Limb (tissue), 2 donors: ENCODE measurements around the gene CCDC93.

Source experiments
- DNase-seq, 2 donors: peaks; one replicate each; pipeline ENCODE4 v3.0.0-alpha.2; 2016; ENCODE audit errors: extremely low spot score in 2 of 2

Gene CCDC93, protein sequence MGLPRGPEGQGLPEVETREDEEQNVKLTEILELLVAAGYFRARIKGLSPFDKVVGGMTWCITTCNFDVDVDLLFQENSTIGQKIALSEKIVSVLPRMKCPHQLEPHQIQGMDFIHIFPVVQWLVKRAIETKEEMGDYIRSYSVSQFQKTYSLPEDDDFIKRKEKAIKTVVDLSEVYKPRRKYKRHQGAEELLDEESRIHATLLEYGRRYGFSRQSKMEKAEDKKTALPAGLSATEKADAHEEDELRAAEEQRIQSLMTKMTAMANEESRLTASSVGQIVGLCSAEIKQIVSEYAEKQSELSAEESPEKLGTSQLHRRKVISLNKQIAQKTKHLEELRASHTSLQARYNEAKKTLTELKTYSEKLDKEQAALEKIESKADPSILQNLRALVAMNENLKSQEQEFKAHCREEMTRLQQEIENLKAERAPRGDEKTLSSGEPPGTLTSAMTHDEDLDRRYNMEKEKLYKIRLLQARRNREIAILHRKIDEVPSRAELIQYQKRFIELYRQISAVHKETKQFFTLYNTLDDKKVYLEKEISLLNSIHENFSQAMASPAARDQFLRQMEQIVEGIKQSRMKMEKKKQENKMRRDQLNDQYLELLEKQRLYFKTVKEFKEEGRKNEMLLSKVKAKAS

DNA sequence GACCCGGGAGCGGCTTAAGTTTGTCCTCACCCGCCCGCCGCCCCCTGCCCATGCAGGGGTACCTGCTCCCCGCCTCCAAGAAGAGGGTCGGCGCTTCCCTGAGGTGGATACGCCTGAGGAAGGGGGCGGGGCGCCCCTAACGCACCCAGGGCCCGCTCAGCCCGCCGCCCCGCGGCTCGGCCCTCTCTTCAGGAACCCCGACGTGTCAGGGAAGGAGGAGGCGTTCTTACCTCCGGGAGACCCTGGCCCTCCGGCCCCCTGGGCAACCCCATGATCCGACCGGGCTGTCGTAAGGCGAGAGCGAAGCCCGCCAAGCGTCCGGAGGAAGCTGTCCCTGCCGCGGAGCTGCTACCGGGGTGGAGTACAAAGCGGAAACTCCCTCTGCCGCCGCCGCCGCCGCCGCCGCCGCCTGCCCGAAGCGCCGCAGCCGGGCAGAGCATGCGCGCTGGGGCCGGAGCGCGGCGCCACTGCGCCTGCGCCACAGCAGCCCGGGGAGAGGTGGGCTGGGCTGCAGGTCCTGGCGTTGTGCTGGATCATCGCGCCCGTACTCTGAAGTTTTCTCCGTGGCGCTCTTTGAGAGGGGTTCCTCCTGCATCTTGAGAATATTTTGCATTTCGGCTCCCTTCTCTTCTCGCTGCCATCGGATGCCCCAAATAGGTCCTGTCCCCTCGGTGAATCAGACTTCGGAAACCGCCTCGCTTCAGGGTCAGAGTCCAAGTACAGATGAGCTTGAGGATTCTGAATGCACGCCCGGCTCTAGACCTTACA is at the start of gene CCDC93:
Gene CCDC93, minus strand, starts transcription at position 347 of the 768 bp plus-strand sequence. Its CDS starts 75 bp downstream, at position 272.
- peak; percentile 86 to 93 for DNase-seq

DNA sequence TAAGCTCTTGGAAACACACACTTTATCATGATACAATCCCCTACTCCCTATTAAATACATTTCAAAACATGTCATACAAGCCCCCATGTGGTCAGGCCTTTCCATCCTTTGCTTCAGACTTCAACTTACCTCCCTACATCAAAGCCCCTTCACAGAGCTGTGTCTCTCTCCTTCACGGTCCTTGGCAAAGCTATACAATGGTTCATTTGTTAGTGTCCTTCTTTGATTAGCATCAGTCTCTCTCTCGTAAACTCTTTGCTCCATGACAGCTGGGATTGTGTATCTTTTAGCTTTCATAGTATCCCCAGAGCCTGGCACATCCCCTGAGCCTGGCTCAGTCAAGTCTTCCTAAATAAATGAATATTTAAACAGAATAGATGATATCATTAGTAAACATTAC is 48.8 kb upstream of the CCDC93 start:
- DNase-seq = no peak

DNA sequence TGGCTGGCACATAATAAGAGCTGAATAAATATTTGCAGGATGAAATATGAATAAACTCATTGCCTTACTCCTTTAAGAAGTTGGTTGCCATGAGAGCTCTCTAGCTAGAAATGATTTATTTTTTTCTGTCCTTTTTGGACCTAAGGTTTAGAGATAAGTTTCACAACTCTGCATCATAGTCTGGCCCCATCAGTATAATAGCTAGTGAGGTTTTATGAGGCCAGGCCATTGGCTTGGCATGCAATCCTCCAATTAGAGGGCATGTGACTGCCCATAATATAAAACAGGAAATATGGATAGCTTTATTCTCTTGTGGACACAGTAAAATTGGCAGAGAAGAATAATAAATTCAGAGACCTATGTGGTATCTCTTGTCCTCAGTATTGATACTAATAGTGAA is 48.2 kb upstream of the CCDC93 start:
- DNase-seq = no peak

DNA sequence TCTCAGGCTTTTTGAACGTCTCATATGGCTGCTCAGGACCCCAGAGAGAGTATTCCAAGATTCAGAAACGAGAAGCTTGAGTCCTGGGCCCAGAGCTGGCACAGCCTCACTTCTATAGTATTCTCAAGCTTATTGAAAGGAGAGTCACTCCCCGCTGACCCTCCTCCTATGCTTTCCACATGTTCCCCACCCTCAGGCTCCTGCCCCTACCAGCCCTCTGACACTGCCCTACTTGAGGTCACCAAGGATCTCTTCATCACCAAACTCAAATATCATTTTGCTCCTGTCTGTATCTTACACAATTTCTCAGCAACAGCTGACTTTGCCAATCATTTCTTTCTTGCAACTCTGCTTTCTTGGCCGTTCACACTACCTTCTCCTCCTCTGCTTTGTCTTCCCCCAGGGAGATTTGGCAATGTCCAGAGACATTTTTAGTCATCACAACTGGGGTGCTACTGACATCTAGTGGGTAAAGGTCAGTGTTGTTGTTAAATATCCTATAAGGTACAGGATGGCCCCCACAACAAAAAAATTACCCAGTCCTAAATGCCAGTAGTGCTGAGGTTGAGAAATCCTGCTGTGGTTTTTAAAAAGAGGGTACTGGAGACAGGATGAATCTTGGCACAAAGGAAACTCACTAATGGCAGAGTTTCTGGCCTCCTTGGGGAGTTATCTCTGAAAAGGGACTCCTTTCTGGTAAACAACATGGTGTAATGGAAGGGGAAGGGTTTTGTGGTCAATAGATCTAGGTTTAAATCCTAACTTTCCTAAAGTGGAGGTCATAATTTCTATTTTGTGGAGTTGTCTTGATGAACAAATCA is 47.5 kb upstream of the CCDC93 start:
- no peak for DNase-seq

DNA sequence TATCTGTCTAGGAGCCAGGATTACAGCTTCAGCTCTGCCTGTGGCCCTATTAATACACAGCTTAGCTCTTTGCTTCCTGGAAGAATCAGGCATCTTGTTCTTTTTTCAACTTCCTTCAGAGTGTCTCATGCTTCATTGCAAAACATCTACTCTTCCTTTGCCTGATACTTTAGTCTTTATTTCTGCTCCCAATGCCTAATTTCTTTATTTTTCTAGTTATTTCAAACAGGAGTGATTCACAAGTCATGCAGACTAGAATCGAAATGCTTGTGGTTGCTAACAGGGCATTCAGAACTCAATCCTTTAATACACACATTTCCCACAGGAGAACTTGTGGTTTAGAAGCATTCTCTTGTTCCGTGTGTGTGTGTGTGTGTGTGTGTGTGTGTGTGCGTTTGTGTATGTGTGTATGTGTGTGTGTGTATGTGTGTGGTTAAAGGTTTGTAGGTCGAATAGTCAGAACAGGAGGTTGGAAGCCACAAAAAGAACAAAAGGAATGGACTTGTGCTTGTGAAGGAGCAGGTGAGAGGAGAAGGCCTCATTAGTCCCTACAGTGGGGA is 46.1 kb upstream of the CCDC93 start:
- no peak for DNase-seq

DNA sequence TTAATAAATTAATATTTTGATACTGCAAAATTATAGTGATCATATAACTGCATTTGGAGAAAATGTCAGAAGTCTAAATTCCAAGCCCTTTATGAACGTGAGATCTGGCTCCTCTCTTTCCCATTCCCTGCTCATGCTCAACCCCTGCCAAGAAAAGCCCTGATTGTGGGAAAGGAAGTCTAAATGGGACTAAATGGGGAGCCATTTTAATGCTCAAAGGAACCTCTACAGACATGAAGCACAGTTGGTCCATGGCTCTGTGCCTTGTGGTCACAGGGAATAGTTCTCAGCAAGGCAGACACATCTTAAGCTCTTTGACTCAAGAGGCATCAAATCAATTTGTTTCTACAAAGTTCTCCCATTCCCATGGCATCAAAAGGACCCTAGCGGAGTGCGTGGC is 45.1 kb upstream of the CCDC93 start:
- no peak for DNase-seq

DNA sequence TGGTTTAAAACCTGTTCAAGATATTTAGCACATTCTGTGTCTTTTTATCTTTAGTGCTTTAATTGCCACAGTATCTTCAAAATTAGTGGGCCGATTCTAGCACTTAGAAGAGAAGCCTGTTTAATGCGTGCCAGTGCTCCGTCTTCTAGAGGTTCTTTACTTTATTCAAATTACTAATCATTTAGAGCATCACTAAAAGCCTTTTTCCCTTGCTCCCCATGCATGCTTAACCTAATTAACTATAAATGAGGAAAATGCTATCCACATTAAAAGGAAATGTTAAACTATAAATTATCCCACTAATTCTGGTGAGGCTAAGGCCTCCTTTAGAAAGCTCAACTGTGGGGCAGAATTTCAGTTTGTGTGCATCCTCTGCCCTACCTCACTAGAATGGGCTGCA is 42.9 kb upstream of the CCDC93 start:
- no peak for DNase-seq

DNA sequence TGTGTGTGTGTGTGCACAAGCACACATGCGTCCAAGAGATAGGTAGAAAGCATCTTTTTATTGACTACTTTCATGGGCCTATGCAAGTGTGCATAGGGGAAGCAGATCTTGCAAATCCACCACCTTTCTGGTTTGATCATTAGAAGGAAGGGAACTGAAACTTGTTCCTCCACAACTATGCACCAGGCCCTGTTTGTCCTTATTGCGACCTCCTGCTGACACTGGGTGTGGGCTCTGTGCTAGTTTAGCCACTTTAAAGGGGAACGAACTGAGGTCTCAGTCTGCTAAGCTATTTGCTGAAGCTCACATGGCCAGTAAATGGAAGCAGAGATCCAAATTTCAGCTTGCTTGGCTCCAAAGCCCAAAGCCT is 42.3 kb upstream of the CCDC93 start:
- DNase-seq = no peak

DNA sequence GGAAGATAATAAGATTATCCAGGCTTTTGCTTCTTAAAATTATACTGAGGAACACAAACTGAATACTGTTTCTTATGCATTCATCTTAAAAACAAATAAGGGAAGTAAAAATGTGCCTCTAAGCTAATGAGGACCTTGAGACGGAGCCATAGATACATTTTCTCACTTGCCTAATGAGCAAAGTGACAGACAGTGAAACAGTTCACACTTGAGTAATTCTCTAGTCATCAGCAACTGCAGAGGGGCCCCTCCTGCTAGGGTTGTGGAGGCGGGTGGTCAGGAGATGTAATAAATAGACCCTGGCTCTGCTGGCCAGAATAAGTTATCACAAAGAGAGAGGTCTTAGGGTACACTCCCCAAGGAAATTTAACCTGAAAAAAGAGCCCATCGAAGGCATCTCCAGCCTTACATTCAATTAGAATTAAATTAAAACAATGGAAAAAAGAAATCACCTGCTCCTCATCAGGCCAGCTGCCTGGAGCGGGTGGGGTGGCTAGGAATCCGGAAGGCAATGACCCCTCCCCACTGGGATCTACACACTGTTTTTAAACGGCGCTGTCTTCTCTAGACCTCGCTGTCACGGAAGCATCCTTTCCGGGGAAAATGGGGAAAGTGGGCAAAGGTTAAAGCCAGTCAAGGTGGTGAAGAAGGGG is 41.8 kb upstream of the CCDC93 start:
- DNase-seq = no peak

DNA sequence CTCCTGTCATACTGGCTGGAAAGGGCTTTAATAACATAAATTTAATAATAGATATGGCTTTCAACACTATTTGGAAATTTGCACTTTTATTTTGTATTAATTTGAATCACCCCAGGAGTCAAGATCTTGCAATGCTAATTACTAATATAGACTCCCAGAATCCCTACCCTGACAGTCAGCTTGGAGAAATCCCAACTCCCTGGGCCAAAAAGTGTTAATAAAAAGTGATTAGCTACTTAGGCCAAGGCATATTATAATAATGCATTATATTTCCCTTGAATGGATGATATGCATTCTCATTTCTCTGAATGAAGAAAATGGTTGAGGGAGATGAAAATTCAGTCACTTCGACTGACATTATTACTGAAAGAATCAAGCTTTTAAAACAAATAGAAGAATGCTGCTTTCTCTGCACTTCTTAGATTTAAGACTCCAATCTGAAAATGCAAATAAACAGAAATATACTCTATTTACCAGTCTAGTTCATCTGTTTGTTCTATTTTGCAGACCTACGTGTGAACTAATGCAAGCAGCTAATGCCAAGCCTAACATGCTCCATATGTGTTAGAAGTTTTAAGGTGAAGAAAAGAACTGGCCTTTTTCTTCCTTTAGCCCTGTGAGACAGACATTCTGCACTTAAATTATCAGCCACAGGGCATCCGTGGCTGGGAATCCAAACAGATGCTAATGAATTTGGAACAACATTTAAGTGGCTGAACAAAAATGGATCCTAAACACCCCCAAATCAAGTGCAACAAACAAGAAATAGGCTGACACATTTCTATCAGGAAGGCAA is 40.5 kb upstream of the CCDC93 start:
- DNase-seq = no peak

DNA sequence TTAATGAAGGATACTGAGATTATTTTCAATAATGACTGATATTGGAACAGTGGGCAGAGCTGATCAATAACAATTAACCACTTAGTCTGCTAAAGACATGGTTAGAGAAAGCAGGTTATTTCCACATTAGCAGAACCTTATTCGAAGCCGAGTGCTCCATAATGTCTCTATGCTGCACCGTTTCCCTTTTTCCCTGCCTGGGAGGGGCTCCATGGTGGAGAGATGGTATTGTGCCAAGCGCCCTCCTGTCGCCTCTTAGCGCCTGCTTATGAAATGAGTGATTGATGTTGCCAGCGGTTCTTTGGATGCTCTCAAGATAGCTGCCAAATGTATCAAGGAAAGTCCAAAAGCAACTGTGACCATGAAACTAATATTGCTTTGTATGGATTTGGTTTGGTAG is 39.8 kb upstream of the CCDC93 start:
- DNase-seq = no peak

DNA sequence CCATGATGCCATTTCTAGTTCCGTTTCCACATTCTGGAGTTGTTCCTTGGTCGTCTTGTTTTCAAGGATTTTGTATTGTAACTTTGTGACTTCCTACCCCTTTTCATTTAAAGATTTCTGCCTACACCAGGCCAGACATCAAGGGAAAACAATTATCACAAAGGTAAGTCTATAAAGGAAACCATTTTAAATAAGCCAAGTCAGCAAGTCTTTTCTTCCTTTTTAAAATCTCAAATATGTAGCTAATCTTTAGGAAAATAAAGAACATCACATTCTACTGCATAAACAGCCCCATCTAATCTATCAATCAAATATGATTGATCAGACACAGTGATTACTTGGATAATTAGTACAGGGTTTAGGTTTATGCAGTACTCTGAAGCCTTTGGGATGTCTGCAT is 38.6 kb upstream of the CCDC93 start:
- DNase-seq = no peak

DNA sequence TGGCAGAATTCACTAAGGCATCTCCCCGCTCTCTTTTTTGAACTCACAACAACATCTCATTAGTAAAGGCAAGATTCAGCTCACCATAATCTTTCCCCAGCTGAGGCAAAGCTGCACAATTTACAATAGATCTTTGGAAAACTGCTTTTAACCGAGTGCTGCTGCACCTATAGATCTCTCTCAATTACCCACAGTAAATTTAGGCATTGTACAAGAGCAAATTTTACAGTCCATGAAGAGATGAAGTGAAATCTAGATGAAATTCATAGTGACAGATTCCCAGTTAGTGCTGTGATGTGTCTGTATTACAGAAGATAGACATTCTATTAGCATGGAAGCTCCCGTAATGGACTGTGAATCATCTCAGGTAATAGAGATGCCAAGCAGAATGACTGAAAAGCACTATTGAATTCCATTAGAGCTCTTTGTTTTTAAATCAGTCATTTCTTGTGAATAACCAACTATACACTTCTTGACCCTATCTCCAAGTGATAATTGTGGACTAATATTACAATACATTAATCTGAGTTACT is 38.0 kb upstream of the CCDC93 start:
- DNase-seq = no peak

DNA sequence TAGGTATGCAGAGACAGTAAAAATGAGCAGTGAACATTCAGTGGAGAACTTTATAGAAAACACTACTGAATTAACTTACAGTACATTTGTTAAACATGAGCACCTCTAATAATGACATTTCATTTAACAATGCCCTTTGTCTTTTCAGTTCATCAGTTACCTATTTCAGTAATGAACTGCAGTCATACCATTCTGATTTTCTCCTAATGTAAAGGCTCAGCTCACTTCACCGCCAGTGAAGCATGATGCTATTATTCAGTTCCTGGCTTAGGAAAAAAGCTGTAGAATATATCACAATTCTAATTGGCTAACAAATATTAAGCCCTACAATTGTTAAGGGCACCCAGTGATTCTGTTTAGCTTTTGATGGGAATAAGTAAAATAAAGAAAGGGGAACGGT is 37.1 kb upstream of the CCDC93 start:
- DNase-seq = no peak

DNA sequence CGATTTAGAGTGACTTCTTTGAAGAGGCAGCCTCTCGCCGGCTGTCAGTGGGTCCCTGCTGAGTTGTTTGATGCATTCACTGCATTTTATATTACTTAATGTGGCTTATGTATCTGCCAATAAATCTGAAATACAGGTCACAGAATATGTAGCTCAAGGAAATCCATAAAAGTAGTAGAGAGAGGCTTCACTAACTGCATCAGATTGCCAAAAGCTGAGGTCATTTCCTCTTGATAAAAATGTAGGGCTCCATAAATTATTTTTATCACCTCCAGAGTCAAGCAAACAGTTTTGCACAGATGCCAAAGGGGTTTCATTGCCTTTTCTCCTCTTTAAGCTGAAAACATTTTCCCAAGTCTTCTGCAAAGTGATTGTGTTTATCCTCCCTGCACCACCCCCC is 36.5 kb upstream of the CCDC93 start:
- DNase-seq = peak in 1 of 2 donors; percentile 52

DNA sequence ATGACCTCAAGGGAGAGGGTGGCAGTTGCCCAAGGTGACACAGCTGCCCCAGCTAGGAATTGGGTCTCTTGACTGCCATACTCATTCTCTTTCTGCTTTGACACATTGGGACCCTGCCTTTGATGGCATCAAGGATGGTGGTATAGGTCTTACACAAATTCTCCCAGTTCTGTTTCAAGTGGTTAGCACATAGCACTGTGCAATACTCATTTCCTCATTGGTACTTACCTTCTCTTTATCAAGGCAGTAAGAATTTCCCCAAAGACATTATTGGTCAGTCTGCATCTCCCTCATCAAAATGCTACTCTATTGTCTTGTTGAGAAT is 35.9 kb upstream of the CCDC93 start:
- DNase-seq = no peak

DNA sequence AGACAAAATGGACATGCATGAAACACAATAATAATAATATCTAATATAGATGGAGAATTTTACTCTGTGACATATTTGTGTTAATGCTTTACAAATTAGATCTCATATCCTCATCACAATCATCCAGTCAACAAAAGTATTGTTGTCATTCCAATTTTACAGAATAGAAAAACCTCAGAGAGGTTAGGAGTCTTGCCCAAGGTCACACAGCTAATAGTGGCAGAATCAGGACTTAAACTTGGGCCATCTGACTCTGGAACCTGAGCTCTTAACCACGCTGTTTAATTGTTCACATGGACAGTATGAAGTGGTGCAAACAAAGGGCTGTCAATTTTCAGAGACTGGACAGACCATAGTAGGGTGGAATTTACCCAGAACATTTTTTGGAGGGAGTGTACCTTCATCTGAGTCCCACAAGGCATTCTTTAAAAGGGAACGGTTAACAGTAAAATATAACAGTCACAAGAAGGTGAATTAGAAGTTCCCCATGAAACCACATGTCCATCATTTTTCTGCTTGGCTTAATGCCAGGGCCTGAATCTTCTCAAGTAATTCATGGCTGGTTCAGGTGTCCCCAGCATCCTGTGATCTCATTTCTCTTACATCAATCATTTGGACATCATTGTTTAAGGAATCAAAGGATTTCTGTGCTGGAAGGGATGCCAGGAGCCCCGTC is 35.4 kb upstream of the CCDC93 start:
- no peak for DNase-seq

DNA sequence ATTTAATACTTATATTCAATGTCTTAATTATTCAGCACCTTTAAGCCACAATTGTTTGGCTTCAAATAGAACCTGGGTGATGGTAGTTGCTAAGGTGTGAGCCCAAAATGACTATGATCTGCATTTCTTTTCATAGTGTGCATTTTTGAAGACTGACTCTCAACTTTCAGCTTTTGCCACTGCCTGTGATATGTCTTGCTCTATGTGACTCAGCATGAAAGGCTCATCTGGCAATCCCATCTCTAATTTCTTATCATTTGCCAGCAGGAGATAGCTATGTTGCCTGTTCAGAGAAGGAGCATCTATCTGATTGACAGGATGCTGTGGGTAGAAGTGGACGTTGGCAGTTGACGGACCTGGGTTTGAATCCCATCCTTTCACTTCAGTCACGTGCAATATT is 34.5 kb upstream of the CCDC93 start:
- no peak for DNase-seq

DNA sequence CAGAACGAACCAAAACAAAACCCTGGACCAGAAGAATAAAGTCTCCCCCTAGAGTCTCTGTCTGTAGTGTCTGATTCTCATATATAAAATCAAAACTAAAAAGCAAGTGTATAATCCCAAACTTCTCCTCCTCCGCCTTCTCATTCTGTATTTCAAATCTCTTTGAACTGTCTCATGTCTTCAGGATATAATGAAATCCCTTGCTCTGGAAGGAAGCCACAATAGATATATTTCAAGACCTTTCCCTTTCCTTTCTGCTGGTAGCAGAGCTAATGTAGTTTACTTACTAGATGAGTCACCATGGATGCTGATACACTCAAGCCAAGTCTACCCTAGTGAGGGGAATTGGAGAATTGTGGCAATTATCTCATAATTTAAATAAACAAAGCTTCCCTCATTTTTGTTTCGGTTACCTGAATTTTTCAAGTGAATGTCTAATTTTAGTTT is 33.5 kb upstream of the CCDC93 start:
- DNase-seq = no peak
